NCI-H2107 treated with DMSO at 0.1 percent for 48 hours (cell line): ENCODE data around the gene JAKMIP1.

ENCODE experiments used
- DNase-seq: peaks from one replicate; lab custom pipeline; 2025; ENCODE audit not compliant: unreplicated experiment; lab: John Stamatoyannopoulos, UW

Gene JAKMIP1

GRCh38 chr4:6047130-6047673 is 153.1 kb downstream of the JAKMIP1 start:
- no peak for DNase-seq

- no peak for DNase-seq
Measured at GRCh38 chr4:6046526-6047129, 153.7 kb downstream of the JAKMIP1 start.

DNA sequence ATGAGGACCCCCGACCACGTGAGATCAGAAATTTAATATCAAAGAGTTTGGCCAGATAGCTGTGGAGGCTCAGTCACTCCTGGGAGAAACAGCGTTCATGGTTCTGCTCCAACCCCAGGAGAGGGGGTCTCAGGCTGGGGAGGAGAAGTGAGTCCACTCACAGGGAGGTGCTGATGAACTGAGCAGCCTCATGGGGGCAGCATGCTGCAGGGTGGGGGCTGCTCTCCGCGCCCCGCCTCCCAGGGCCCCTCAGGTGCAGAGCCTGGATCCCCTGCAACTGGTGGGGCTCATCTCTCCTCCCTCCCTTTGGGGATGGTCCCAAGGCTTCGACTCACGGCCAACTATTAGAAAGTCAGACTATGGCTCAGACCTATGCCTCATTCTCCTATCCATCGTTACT is 155.5 kb downstream of the JAKMIP1 start:
- no peak for DNase-seq

DNA sequence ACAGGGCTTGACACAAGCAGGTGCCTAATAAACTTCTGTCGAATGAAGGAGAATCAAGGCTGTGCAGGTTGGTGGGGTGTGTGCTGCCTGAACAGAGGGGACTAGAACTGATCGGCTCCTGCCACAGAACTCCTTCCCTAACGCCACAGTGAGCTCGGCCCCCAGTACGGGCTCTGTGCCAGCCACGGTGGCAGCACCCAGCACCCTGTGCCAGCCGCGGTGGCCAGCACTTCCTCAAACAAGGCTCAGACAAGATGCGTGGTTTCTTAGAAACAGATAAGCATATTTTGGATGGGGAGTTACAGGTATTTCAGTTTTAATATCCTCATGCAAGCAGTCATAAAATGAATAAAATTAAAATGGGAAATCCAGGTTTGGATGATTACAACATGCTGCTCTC is 156.1 kb downstream of the JAKMIP1 start:
- no peak for DNase-seq

DNA sequence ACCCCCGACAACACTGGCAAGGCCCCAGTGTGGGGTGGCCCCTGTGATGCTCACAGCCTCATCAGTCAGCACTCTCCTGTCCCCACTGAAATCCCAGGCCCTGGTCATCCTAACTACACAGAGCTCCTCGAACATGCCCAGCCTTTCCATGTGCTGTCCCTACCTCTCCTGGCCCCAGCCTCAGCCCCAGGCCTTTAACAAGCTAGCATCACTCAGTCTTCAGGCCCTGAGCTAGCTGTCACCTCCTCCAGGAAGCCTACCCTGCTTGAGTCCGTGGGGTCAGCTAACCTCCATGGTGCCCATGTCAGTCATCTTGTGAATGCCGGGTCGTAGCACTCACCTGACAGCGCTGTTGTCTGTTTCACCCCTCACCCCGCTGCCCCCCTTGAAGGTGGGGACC is 156.5 kb downstream of the JAKMIP1 start:
- no peak for DNase-seq

DNA sequence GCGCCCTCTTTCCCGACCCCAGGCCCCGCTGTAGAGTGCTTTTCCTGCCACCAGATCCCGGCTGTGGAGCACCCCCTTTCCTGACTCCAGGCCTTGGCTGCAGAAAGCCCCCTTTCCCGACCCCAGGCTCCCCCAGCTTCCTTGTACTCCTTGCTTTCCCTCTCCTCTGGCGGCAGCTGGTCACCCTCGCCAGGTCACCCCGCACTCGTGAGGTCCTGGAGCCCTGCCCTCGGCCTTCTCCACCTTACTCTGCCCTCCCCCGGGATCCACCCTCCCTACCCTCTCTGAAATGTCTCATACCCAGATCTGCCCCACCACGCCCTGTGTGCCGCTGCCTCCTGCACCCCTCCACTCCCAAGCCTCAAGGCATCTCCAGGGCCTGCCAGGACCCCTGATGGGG is 157.2 kb downstream of the JAKMIP1 start:
- DNase-seq = no peak

- no peak for DNase-seq
Measured at GRCh38 chr4:6042293-6043063, 157.9 kb downstream of the JAKMIP1 start.

DNA sequence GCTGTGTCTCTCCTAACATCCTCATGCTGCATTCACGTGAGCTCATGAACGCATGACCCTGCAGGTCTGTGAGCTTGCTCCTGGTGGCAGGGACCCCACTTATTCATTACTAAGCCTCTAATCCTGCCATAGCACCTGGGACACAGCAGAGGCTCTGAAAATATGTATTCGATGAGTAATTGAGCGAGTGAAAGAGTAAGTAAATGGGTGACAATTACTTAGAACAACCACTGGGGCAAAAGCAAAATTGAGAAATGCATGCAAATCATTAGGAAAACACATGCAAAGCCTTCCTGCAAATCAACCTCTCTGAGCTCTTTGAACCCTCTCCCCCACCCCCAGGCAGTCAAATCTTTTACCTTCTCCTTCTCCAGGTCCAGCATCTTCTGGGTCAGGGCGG is 158.5 kb downstream of the JAKMIP1 start:
- no peak for DNase-seq

DNA sequence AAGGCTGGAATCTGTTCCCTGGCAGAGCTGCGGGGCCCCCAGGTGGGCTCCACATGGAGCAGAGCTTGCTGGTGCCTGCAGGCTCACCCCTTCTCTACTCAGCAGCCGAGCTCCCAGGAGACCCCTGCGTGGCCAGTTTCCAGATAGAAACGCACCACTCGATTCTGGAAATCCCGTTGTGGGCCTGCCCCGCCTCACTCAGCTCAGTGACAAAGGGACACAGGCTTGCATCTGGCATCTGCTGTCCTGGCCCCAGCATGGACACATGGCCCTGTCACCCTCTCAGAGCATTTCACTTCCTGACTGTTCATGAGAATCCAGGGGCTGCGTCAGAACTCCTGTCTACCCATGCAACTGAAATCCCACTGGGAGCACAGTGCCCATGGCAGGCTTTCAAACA is 161.6 kb downstream of the JAKMIP1 start:
- DNase-seq = no peak

DNA sequence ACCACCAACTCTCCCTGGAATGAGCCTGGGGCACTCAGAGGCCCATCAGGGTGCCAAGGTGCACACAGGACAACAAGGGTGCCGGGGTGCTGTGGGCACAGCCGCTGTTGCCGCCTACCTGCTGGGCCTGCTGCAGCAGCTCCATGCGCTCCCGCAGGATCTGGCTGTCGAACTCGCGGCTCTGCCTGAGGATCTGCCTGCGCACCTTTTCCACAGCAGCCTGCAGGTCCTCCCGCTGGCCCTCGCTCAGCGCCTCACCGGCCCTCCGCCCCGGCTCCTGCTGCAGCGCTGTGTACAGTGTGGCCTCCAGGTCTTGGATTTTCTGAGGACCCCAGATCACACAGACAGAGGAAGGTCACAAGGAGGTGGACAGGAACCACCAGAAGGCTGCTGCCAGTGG is 164.6 kb downstream of the JAKMIP1 start:
- DNase-seq = no peak

DNA sequence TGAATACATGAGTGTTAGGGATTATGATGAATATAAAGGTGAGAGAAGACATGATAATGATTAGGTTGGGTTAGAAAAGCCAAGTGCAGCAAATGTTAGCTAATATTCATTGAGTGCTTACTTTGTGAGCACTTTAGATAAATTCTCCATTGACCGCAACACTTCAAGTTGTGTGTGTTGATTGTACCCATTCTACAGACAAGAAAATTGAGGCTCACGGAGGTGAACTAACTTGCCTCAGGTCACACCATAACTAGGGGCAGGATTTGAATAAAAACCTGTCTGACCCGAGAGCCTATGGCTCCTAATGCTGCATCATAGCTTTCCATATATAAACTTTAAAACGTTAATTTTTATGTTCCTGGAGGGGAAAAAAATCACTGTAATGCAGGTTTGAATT is 167.0 kb downstream of the JAKMIP1 start:
- no peak for DNase-seq

DNA sequence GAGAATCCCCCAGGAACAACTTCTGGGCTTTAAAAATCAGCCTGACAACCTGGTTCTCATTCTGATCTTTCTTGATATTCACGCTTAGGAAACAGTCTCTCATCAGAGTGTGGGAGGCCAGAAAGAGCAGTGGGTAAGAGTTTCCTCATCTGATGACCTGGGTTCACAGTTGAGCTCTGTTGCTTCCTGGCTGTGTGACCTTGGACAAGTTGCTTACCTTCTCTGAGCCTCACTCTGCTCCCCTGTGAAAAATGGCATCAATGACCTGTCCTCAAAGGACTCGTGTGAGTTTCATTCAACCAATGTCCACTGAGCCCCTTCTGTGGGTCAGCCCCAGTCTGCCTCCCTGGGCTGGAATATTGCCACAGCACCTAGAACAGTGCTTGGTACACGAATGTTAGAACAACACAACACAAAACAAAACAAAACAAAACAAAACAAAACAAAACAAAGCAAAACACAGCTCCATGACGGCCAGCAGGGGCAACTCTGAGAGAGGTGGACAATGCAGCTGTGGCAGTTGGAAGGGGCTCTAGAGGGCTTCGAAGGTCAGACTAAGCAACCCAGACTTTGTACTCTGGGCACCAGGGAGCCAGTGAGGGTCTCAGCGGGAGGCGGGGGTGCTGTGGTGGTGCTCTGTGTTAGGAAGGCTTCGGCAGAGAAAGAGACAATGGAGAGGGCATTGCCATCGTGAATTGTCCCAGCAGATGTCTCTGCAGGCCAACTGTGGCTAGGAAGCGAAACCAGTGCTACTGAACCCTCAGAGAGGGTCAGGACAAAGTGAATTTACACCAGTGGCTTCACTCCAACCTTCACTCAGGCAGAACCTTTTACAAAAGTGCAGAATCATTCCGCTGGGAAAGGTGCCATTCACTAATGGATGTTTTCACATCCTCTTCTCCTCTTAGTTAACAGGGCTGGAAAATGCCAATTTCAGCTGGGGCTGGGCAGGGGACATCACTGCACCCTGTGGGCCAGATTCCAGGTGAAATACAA is 167.8 kb downstream of the JAKMIP1 start:
- peak; percentile 73 for DNase-seq

- DNase-seq = no peak
Measured at GRCh38 chr4:6031846-6032245, 168.5 kb downstream of the JAKMIP1 start.

GRCh38 chr4:6030679-6031078 is 169.7 kb downstream of the JAKMIP1 start:
- no peak for DNase-seq

DNA sequence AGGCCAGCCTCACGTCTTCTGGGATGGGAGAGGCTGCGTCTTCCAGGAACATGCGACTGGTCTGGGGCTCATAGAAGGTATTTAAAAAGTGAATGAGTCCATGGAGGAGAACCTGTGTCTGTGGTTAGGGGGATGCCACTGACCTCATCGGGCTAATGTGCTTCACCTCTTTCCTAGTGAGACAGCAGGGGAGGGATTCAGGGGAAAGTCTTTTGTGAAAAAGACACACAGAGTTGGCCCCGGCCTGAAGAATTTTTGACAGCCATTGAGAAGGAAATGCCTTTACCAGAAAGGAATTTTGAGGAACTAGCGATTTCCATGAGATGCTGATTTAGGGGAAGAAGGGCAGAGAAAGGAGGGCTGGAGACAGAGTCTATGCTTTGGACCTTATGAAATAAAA is 171.1 kb downstream of the JAKMIP1 start:
- DNase-seq = no peak

GRCh38 chr4:6028168-6028567 is 172.2 kb downstream of the JAKMIP1 start:
- DNase-seq = no peak

DNA sequence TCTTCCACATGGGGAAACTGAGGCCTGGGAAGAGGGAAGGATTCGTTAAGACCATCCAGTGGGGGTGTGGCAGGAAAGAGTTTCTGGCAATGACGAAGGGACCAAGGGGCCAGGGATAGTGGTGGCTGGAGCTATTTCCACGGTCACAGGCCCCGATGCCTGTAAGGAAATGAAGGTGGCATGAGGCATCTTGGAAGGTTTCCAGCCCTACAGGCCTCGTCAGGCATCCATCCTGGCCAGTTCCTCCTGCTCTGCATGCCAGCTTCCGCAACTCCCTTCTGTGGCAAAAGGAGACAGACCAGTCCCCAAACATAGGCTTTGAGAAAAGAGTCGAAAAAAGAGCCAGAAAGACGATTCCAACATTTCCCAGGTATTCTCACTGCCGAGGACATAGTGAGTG is 173.0 kb downstream of the JAKMIP1 start:
- DNase-seq = no peak

GRCh38 chr4:6024313-6024960 is 175.9 kb downstream of the JAKMIP1 start:
- no peak for DNase-seq

DNA sequence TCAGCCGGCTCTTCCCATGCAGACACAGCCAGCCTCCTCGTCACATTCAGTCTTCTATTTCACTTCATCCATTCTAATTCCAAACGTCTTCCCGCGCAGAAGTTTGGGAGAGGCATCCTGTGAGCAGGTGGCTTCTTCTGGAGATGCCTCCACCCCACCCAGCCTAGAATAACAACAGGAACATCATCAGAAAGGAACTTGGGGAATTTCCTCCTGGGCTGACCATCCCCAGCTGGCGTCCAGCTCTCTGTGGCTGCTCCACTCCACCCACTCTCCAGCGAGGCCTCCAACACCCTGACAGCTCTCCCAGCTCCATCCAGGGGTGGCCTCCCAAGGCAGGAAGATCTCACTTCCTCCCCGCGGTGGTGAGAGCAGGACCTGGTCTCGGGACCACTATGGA is 176.6 kb downstream of the JAKMIP1 start:
- DNase-seq = no peak

- DNase-seq = no peak
Measured at GRCh38 chr4:6022607-6023288, 177.6 kb downstream of the JAKMIP1 start.
